HEK293 (cell line): Measurements from ENCODE around the gene KCNMA1.

Experiments used
- CTCF ChIA-PET: fragments of 350-600 bp; formaldehyde crosslinking; extraction: SDS; loops from one replicate; lab custom pipeline; 2021; ENCODE audit warnings: antibody characterized with exemption; lab: Yijun Ruan, JAX
- POLR2A ChIA-PET: fragments of 300-600 bp; formaldehyde crosslinking; extraction: SDS; loops from one replicate; lab custom pipeline; 2020; ENCODE audit warnings: antibody characterized with exemption, inconsistent platforms; lab: Yijun Ruan, JAX
- H3K27ac ChIP-seq: fragments of 200-500 bp; sonication (Bioruptor generic); 2 replicates; pipeline ENCODE4 v1.5.1; 2014; ENCODE audit warnings: low read depth, low read length, control low read depth, inconsistent platforms; ENCODE audit errors: extremely low read depth
- H3K36me3 ChIP-seq, 2 experiments: fragments of 200-500 bp in 1 of 2; sonication (Bioruptor generic) in 1 of 2; 1 replicate in 1 of 2; 2 replicates in 1 of 2; pipeline ENCODE4 v1.5.1; 2014 to 2017; ENCODE audit warnings: inconsistent platforms in 2 of 2, low read length in 2 of 2; ENCODE audit not compliant: control insufficient read depth in 2 of 2, insufficient read depth in 1 of 2
- H3K4me1 ChIP-seq: fragments of 200-500 bp; sonication (Bioruptor generic); 2 replicates; pipeline ENCODE4 v1.5.1; 2014; ENCODE audit warnings: mild to moderate bottlenecking, low read length, inconsistent platforms; ENCODE audit not compliant: control insufficient read depth, insufficient read depth
- H3K4me3 ChIP-seq: 2 replicates; pipeline ENCODE4 v1.5.1; 2011; ENCODE audit warnings: low read depth, mild to moderate bottlenecking, control low read depth, low read length, moderate library complexity
- H3K9me3 ChIP-seq: fragments of 200-500 bp; sonication (Bioruptor generic); 2 replicates; pipeline ENCODE4 v1.5.1; 2014; ENCODE audit warnings: low read depth, low read length, inconsistent platforms; ENCODE audit not compliant: control insufficient read depth, insufficient read depth
- YY2 ChIP-seq: fragments of 450-650 bp; formaldehyde crosslinking; IDR thresholded peaks from 2 replicates; pipeline ENCODE4 v1.5.1; 2016; ENCODE audit warnings: missing biosample characterization, missing genetic modification characterization
- ZNF175 ChIP-seq: fragments of 450-650 bp; formaldehyde crosslinking; IDR thresholded peaks from 2 replicates; pipeline ENCODE4 v1.5.1; 2016; ENCODE audit warnings: missing biosample characterization, missing genetic modification characterization
- ZNF548 ChIP-seq: fragments of 450-650 bp; formaldehyde crosslinking; IDR thresholded peaks from 2 replicates; pipeline ENCODE4 v1.5.1; 2016; ENCODE audit warnings: missing biosample characterization, missing genetic modification characterization
- ZNF664 ChIP-seq: fragments of 450-650 bp; formaldehyde crosslinking; IDR thresholded peaks from 2 replicates; pipeline ENCODE4 v1.5.1; 2016; ENCODE audit warnings: missing biosample characterization, missing genetic modification characterization
- ZSCAN5A ChIP-seq: fragments of 450-650 bp; formaldehyde crosslinking; IDR thresholded peaks from 2 replicates; pipeline ENCODE4 v1.5.1; 2016; ENCODE audit warnings: missing biosample characterization, missing genetic modification characterization
- TF ChIP-seq, protein P1 (sequence below): fragments of 450-650 bp; formaldehyde crosslinking; IDR thresholded peaks from 2 replicates; pipeline ENCODE4 v1.5.1; 2016; ENCODE audit warnings: missing biosample characterization, missing genetic modification characterization, borderline replicate concordance
- TF ChIP-seq, protein P2 (sequence below): fragments of 450-650 bp; formaldehyde crosslinking; IDR thresholded peaks from 2 replicates; pipeline ENCODE4 v1.5.1; 2016; ENCODE audit warnings: missing biosample characterization, missing genetic modification characterization, low read depth
- TF ChIP-seq, protein P3 (sequence below): fragments of 450-650 bp; formaldehyde crosslinking; IDR thresholded peaks from 2 replicates; pipeline ENCODE4 v1.5.1; 2016; ENCODE audit warnings: missing biosample characterization, missing genetic modification characterization
- TF ChIP-seq, protein P4 (sequence below): fragments of 450-650 bp; formaldehyde crosslinking; IDR thresholded peaks from 2 replicates; pipeline ENCODE4 v1.5.1; 2016; ENCODE audit warnings: missing biosample characterization, missing genetic modification characterization
- TF ChIP-seq, protein P5 (sequence below): fragments of 450-650 bp; formaldehyde crosslinking; conservative IDR thresholded peaks from 2 replicates; pipeline ENCODE4 v1.5.1; 2016; ENCODE audit warnings: low read depth, missing biosample characterization, missing genetic modification characterization
- TF ChIP-seq, protein P6 (sequence below): fragments of 450-650 bp; formaldehyde crosslinking; IDR thresholded peaks from 2 replicates; pipeline ENCODE4 v1.5.1; 2016; ENCODE audit warnings: missing biosample characterization, missing genetic modification characterization

KCNMA1 gene

GRCh38 chr10:77472146-77472545, 165.5 kb downstream of the KCNMA1 start:
- Histone ChIP-seq H3K4me3 (no peak overlapping the region), H3K9me3 (no peaks in the 10 kb centered on the region), H3K4me1 (no peaks in the 10 kb centered on the region), H3K36me3 (no peaks in the 10 kb centered on the region), H3K27ac (no peak overlapping the region)
- ChIA-PET POLR2A (no interaction called here), CTCF (no interaction called here)
- TF ChIP-seq, protein P1, sequence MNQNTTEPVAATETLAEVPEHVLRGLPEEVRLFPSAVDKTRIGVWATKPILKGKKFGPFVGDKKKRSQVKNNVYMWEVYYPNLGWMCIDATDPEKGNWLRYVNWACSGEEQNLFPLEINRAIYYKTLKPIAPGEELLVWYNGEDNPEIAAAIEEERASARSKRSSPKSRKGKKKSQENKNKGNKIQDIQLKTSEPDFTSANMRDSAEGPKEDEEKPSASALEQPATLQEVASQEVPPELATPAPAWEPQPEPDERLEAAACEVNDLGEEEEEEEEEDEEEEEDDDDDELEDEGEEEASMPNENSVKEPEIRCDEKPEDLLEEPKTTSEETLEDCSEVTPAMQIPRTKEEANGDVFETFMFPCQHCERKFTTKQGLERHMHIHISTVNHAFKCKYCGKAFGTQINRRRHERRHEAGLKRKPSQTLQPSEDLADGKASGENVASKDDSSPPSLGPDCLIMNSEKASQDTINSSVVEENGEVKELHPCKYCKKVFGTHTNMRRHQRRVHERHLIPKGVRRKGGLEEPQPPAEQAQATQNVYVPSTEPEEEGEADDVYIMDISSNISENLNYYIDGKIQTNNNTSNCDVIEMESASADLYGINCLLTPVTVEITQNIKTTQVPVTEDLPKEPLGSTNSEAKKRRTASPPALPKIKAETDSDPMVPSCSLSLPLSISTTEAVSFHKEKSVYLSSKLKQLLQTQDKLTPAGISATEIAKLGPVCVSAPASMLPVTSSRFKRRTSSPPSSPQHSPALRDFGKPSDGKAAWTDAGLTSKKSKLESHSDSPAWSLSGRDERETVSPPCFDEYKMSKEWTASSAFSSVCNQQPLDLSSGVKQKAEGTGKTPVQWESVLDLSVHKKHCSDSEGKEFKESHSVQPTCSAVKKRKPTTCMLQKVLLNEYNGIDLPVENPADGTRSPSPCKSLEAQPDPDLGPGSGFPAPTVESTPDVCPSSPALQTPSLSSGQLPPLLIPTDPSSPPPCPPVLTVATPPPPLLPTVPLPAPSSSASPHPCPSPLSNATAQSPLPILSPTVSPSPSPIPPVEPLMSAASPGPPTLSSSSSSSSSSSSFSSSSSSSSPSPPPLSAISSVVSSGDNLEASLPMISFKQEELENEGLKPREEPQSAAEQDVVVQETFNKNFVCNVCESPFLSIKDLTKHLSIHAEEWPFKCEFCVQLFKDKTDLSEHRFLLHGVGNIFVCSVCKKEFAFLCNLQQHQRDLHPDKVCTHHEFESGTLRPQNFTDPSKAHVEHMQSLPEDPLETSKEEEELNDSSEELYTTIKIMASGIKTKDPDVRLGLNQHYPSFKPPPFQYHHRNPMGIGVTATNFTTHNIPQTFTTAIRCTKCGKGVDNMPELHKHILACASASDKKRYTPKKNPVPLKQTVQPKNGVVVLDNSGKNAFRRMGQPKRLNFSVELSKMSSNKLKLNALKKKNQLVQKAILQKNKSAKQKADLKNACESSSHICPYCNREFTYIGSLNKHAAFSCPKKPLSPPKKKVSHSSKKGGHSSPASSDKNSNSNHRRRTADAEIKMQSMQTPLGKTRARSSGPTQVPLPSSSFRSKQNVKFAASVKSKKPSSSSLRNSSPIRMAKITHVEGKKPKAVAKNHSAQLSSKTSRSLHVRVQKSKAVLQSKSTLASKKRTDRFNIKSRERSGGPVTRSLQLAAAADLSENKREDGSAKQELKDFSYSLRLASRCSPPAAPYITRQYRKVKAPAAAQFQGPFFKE (tag by site-specific recombination): no peak
- TF ChIP-seq ZNF175: peak; percentile 9; the same call in 1 of the 2 replicates
- TF ChIP-seq, protein P2, sequence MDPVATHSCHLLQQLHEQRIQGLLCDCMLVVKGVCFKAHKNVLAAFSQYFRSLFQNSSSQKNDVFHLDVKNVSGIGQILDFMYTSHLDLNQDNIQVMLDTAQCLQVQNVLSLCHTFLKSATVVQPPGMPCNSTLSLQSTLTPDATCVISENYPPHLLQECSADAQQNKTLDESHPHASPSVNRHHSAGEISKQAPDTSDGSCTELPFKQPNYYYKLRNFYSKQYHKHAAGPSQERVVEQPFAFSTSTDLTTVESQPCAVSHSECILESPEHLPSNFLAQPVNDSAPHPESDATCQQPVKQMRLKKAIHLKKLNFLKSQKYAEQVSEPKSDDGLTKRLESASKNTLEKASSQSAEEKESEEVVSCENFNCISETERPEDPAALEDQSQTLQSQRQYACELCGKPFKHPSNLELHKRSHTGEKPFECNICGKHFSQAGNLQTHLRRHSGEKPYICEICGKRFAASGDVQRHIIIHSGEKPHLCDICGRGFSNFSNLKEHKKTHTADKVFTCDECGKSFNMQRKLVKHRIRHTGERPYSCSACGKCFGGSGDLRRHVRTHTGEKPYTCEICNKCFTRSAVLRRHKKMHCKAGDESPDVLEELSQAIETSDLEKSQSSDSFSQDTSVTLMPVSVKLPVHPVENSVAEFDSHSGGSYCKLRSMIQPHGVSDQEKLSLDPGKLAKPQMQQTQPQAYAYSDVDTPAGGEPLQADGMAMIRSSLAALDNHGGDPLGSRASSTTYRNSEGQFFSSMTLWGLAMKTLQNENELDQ (tag by site-specific recombination): no peak

DNA sequence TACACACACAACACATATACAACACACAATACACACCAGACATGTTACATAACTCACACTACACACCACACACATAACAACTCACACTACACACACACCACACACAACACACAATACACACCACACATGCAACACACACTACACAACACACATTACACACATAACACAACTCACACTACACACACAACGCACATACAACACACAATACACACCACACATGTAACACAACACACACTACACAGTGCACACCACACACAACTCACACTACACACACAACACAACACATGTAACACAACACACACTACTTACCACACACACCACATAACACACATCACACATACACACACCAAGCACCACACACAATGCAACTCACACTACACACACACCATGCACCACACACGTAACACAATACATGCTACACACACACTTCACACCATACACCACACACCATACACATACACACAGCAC, 166.5 kb downstream of the KCNMA1 start:
- H3K9me3 ChIP-seq: no peaks in the 10 kb centered on the region
- H3K4me3 ChIP-seq: no peak overlapping the region
- no peaks in the 10 kb centered on the region for H3K4me1 ChIP-seq
- ChIA-PET CTCF (no interaction called here), POLR2A (no interaction called here)
- H3K27ac ChIP-seq: no peak overlapping the region
- no peaks in the 10 kb centered on the region for H3K36me3 ChIP-seq
- 0 out of 2 replicates have a peak, but pooled peaks have one; percentile 20 for TF ChIP-seq YY2
- TF ChIP-seq, protein P3, sequence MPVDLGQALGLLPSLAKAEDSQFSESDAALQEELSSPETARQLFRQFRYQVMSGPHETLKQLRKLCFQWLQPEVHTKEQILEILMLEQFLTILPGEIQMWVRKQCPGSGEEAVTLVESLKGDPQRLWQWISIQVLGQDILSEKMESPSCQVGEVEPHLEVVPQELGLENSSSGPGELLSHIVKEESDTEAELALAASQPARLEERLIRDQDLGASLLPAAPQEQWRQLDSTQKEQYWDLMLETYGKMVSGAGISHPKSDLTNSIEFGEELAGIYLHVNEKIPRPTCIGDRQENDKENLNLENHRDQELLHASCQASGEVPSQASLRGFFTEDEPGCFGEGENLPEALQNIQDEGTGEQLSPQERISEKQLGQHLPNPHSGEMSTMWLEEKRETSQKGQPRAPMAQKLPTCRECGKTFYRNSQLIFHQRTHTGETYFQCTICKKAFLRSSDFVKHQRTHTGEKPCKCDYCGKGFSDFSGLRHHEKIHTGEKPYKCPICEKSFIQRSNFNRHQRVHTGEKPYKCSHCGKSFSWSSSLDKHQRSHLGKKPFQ (tag by site-specific recombination): peak; percentile 98
- TF ChIP-seq, protein P4, sequence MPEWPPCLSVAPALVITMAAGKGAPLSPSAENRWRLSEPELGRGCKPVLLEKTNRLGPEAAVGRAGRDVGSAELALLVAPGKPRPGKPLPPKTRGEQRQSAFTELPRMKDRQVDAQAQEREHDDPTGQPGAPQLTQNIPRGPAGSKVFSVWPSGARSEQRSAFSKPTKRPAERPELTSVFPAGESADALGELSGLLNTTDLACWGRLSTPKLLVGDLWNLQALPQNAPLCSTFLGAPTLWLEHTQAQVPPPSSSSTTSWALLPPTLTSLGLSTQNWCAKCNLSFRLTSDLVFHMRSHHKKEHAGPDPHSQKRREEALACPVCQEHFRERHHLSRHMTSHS (tag by site-specific recombination): 0 out of 2 replicates have a peak, but pooled peaks have one; percentile 10
- TF ChIP-seq ZSCAN5A (tag by site-specific recombination): peak; percentile 79
- TF ChIP-seq ZNF664 (tag by site-specific recombination): no peak
- no peak; the same call in 1 of the 2 replicates for TF ChIP-seq ZNF548
- TF ChIP-seq, protein P5, sequence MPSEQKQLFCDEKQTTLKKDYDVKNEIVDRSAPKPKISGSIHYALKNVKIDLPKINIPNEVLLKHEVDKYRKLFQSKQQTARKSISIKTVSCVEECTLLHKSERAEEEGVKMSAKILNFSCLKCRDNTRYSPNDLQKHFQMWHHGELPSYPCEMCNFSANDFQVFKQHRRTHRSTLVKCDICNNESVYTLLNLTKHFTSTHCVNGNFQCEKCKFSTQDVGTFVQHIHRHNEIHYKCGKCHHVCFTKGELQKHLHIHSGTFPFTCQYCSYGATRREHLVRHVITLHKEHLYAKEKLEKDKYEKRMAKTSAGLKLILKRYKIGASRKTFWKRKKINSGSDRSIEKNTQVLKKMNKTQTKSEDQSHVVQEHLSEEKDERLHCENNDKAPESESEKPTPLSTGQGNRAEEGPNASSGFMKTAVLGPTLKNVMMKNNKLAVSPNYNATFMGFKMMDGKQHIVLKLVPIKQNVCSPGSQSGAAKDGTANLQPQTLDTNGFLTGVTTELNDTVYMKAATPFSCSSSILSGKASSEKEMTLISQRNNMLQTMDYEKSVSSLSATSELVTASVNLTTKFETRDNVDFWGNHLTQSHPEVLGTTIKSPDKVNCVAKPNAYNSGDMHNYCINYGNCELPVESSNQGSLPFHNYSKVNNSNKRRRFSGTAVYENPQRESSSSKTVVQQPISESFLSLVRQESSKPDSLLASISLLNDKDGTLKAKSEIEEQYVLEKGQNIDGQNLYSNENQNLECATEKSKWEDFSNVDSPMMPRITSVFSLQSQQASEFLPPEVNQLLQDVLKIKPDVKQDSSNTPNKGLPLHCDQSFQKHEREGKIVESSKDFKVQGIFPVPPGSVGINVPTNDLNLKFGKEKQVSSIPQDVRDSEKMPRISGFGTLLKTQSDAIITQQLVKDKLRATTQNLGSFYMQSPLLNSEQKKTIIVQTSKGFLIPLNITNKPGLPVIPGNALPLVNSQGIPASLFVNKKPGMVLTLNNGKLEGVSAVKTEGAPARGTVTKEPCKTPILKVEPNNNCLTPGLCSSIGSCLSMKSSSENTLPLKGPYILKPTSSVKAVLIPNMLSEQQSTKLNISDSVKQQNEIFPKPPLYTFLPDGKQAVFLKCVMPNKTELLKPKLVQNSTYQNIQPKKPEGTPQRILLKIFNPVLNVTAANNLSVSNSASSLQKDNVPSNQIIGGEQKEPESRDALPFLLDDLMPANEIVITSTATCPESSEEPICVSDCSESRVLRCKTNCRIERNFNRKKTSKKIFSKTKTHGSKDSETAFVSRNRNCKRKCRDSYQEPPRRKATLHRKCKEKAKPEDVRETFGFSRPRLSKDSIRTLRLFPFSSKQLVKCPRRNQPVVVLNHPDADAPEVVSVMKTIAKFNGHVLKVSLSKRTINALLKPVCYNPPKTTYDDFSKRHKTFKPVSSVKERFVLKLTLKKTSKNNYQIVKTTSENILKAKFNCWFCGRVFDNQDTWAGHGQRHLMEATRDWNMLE (tag by site-specific recombination): no peak
- TF ChIP-seq, protein P6, sequence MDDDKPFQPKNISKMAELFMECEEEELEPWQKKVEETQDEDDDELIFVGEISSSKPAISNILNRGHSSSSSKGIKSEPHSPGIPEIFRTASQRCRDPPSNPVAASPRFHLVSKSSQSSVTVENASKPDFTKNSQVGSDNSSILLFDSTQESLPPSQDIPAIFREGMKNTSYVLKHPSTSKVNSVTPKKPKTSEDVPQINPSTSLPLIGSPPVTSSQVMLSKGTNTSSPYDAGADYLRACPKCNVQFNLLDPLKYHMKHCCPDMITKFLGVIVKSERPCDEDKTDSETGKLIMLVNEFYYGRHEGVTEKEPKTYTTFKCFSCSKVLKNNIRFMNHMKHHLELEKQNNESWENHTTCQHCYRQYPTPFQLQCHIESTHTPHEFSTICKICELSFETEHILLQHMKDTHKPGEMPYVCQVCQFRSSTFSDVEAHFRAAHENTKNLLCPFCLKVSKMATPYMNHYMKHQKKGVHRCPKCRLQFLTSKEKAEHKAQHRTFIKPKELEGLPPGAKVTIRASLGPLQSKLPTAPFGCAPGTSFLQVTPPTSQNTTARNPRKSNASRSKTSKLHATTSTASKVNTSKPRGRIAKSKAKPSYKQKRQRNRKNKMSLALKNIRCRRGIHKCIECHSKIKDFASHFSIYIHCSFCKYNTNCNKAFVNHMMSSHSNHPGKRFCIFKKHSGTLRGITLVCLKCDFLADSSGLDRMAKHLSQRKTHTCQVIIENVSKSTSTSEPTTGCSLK: 0 out of 2 replicates have a peak, but pooled peaks have one; percentile 57
